Left ventricle myocardium superior (tissue), 1 donor: Measurements from ENCODE around the gene KRAS. TPM values are rescaled to one million over a fixed set of nuclear protein-coding genes. Genes with fewer than 3 reads are reported as not detected.

Experiments
- total RNA-seq: library from RNA; stranded (reverse); fragmentation: NEBNext Ultra II Directional; extraction: Animal tissue kit (Norgen Biotek cat#: 25700); gene quantifications from one replicate; pipeline ENCODE4 v1.2.1, GENCODE V29; 2021
- donor health status: DM: no; HTN: yes; CAD: no; lungs with severe emphysema.

The KRAS gene
- total RNA-seq, 1 donor from 2014 or later: 12.1 TPM

Other genes with a start within 250 kb of the KRAS start
- 0.89 TPM for gene DNAI7, start 55.8 kb downstream of the KRAS start, total RNA-seq
- 67.7 TPM for gene ETFRF1, start 55.7 kb downstream of the KRAS start, total RNA-seq